ENCODE results near the gene RETREG3. TPM values are rescaled to one million over a fixed set of nuclear protein-coding genes. Genes with fewer than 3 reads are reported as not detected.
"Not testable (repeated sequence)": the region's sequence is repeated elsewhere in the genome, so short reads cannot be mapped to it uniquely, and the experiment has no call there.

The RETREG3 gene
- total and polyA plus RNA-seq, 10 donors: 20.3 to 87.5 (median 77.1) TPM

GRCh38 chr17:42617956-42618431 is 8.8 kb upstream of the RETREG3 start:
- peaks cover 0 to 33% (median 31%) of the 10 kb centered on the region in 6 donors for H3K36me3 ChIP-seq
- no peak for TF ChIP-seq CTCF (IDR thresholded peaks at IDR 0.05 in 8 of 11, conservative IDR thresholded peaks at IDR 0.05 in 3 of 11)
- TF ChIP-seq POLR2A (IDR thresholded peaks at IDR 0.05): no peak
- TF ChIP-seq POLR2AphosphoS5 (IDR thresholded peaks at IDR 0.05): no peak
- peaks cover 0 to 18% (median 10%) of the 10 kb centered on the region in 6 donors for H3K4me1 ChIP-seq
- no peak for DNase-seq
- H3K27ac ChIP-seq: peak overlapping the region in 3 of 8 donors; percentile 17 to 39 (median 35)
- no peaks in the 10 kb centered on the region for H3K9me3 ChIP-seq
- 47 to 78% (median 68%) methylated on average over 4 of the region's 4 CpGs for WGBS, 5 donors
- no peak overlapping the region for H3K4me3 ChIP-seq
- intact Hi-C loops (cut with DNase I; ENCODE audit: low total_unique reads): no loop called here
- H3K27me3 ChIP-seq (replicated peaks in 1 of 7): no peaks in the 10 kb centered on the region

DNA sequence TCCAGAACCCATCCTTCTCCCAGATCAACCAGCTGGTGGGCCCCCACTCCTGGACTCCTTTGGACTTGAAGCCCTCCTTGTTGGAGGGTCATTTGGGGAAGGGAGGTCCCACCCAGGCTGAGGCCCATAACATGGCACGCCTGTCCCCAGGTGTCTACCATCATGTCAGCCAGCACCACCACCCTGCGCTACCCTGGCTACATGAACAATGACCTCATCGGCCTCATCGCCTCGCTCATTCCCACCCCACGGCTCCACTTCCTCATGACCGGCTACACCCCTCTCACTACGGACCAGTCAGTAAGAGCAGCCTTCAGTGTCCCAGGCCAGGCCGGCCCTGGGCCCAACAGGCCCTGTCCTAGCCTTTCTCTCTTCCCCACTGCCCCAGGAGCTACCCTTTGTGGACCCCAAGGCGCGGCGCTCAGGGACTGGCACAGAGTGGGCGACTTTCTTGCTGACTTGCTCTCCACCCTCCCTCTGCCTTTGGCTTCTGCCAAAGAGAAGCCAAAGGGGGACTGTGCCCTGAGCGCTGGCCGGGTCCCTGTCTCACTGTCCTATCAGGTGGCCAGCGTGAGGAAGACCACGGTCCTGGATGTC is 4.6 kb upstream of the RETREG3 start:
- intact Hi-C loops (cut with DNase I; ENCODE audit: low total_unique reads): no loop called here
- TF ChIP-seq POLR2AphosphoS5 (IDR thresholded peaks at IDR 0.05): no peak
- TF ChIP-seq POLR2A (IDR thresholded peaks at IDR 0.05): no peak
- TF ChIP-seq CTCF (IDR thresholded peaks at IDR 0.05 in 8 of 11, conservative IDR thresholded peaks at IDR 0.05 in 3 of 11): no peak
- no peaks in the 10 kb centered on the region for H3K27me3 ChIP-seq (replicated peaks in 1 of 7)
- no peak for DNase-seq
- H3K9me3 ChIP-seq: no peaks in the 10 kb centered on the region
- WGBS, 5 donors: 94 to 99% (median 96%) methylated on average over 13 to 17 of the region's 17 CpGs
- peaks cover 4 to 27% (median 14%) of the 10 kb centered on the region in 6 donors for H3K4me1 ChIP-seq
- no peak overlapping the region for H3K4me3 ChIP-seq
- no peak overlapping the region for H3K27ac ChIP-seq
- H3K36me3 ChIP-seq: peaks cover 0 to 49% (median 44%) of the 10 kb centered on the region in 6 donors

GRCh38 chr17:42612013-42612412 is 2.8 kb upstream of the RETREG3 start:
- DNase-seq: no peak
- TF ChIP-seq POLR2AphosphoS5 (IDR thresholded peaks at IDR 0.05): no peak
- TF ChIP-seq CTCF (IDR thresholded peaks at IDR 0.05 in 8 of 11, conservative IDR thresholded peaks at IDR 0.05 in 3 of 11): no peak
- intact Hi-C loops (cut with DNase I; ENCODE audit: low total_unique reads): no loop called here

GRCh38 chr17:42609814-42610801 is 934 bp upstream of the RETREG3 start:
- peaks cover 0 to 44% (median 33%) of the 10 kb centered on the region in 6 donors for H3K36me3 ChIP-seq
- peaks cover 22 to 53% (median 40%) of the 10 kb centered on the region in 6 donors for H3K4me1 ChIP-seq
- peak; percentile 87 for DNase-seq
- intact Hi-C loops (cut with DNase I; ENCODE audit: low total_unique reads): loop anchor here (5.0 kb wide), 1 partner anchor 67 kb away; the partner anchor contains the start of gene PLEKHH3
- H3K27me3 ChIP-seq (replicated peaks in 1 of 7); H3K9me3 ChIP-seq: not testable (repeated sequence)
- peak overlapping the region; percentile 57 to 89 (median 84) for H3K4me3 ChIP-seq
- peak overlapping the region; percentile 57 to 99 (median 94) for H3K27ac ChIP-seq
- 15 to 24% (median 21%) methylated on average over 23 to 35 of the region's 42 CpGs for WGBS, 5 donors

More at GRCh38 chr17:42612013-42612412, 2.8 kb upstream of the RETREG3 start:
- H3K4me1 ChIP-seq: peaks cover 11 to 34% (median 22%) of the 10 kb centered on the region in 6 donors
- H3K27me3 ChIP-seq (replicated peaks in 1 of 7): no peaks in the 10 kb centered on the region
- no peak overlapping the region for H3K4me3 ChIP-seq
- peaks cover 0 to 49% (median 44%) of the 10 kb centered on the region in 6 donors for H3K36me3 ChIP-seq
- WGBS, 5 donors: 94 to 100% (median 98%) methylated on average over 4 of the region's 4 CpGs
- no peak overlapping the region for H3K27ac ChIP-seq
- H3K9me3 ChIP-seq: no peaks in the 10 kb centered on the region
